ENCODE measurements around the gene CASS4.

DNA sequence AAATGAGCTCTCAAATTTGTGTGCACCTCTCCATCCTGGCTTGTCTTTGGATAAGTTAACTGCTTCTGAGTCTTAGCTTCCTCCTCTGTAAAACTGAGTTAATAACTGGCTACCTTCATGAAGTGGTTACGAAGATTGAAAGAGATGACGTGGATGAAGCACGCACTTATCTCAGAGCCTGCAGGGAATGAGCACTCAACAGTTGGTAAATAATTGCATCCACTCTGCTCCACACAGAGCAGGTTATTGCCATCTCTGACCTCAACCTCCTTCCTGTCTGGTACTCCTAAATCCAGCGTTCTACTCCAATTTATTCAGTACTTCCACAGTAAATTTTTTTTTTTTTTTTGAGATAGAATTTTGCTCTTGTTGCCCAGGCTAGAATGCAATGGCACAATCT is 26.9 kb upstream of the CASS4 start:
- TF ChIP-seq, protein P1, sequence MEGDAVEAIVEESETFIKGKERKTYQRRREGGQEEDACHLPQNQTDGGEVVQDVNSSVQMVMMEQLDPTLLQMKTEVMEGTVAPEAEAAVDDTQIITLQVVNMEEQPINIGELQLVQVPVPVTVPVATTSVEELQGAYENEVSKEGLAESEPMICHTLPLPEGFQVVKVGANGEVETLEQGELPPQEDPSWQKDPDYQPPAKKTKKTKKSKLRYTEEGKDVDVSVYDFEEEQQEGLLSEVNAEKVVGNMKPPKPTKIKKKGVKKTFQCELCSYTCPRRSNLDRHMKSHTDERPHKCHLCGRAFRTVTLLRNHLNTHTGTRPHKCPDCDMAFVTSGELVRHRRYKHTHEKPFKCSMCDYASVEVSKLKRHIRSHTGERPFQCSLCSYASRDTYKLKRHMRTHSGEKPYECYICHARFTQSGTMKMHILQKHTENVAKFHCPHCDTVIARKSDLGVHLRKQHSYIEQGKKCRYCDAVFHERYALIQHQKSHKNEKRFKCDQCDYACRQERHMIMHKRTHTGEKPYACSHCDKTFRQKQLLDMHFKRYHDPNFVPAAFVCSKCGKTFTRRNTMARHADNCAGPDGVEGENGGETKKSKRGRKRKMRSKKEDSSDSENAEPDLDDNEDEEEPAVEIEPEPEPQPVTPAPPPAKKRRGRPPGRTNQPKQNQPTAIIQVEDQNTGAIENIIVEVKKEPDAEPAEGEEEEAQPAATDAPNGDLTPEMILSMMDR (IDR thresholded peaks at IDR 0.05): no peak
- TF ChIP-seq, protein P2, sequence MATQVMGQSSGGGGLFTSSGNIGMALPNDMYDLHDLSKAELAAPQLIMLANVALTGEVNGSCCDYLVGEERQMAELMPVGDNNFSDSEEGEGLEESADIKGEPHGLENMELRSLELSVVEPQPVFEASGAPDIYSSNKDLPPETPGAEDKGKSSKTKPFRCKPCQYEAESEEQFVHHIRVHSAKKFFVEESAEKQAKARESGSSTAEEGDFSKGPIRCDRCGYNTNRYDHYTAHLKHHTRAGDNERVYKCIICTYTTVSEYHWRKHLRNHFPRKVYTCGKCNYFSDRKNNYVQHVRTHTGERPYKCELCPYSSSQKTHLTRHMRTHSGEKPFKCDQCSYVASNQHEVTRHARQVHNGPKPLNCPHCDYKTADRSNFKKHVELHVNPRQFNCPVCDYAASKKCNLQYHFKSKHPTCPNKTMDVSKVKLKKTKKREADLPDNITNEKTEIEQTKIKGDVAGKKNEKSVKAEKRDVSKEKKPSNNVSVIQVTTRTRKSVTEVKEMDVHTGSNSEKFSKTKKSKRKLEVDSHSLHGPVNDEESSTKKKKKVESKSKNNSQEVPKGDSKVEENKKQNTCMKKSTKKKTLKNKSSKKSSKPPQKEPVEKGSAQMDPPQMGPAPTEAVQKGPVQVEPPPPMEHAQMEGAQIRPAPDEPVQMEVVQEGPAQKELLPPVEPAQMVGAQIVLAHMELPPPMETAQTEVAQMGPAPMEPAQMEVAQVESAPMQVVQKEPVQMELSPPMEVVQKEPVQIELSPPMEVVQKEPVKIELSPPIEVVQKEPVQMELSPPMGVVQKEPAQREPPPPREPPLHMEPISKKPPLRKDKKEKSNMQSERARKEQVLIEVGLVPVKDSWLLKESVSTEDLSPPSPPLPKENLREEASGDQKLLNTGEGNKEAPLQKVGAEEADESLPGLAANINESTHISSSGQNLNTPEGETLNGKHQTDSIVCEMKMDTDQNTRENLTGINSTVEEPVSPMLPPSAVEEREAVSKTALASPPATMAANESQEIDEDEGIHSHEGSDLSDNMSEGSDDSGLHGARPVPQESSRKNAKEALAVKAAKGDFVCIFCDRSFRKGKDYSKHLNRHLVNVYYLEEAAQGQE (IDR thresholded peaks at IDR 0.05; ENCODE audit: insufficient read depth in 1 of 2, low read depth in 2 of 2, low read length in 1 of 2): no peak
- TF ChIP-seq POLR2AphosphoS5 (IDR thresholded peaks at IDR 0.05; ENCODE audit: low read depth, low read length): no peak

All from Panc1 (cell line).